ENCODE data around the gene DICER1.

GRCh38 chr14:95149441-95149840 is 7.9 kb downstream of the DICER1 start:
- TF ChIP-seq POLR2A (IDR thresholded peaks at IDR 0.05; ENCODE audit: low read depth, low read length), result no peak
- TF ChIP-seq EZH2 (IDR thresholded peaks at IDR 0.05; ENCODE audit: borderline replicate concordance, low read depth, low read length, severe bottlenecking), result no peak
- TF ChIP-seq CTCF (IDR thresholded peaks at IDR 0.05; ENCODE audit: extremely low read depth in 1 of 2, insufficient read depth in 1 of 2, low read depth in 1 of 2, low read length in 2 of 2), result no peak
- TF ChIP-seq MAX (IDR thresholded peaks at IDR 0.05; ENCODE audit: insufficient read depth, insufficient read length), result no peak
- no peak for TF ChIP-seq POLR2AphosphoS5 (IDR thresholded peaks at IDR 0.05; ENCODE audit: insufficient read depth, low read depth, low read length)
- TF ChIP-seq JUN (IDR thresholded peaks at IDR 0.05; ENCODE audit: borderline replicate concordance, insufficient read depth, insufficient read length, low read depth), result no peak
- TF ChIP-seq MYC (IDR thresholded peaks at IDR 0.05; ENCODE audit: low read depth, low read length), result no peak
- TF ChIP-seq GATA2 (IDR thresholded peaks at IDR 0.05; ENCODE audit: insufficient read depth, insufficient read length, low read depth, low read length), result no peak
- no peak for TF ChIP-seq FOS (IDR thresholded peaks at IDR 0.05; ENCODE audit: borderline replicate concordance, insufficient read depth, low read length)
